Mesodermal cell (in vitro differentiated cells): Measurements from ENCODE around the gene REN.
A peak's percentile ranks its signal among the peaks of the same experiment; 100 is the strongest.

Experiments used
- H3K27ac ChIP-seq: 2 replicates; pipeline ENCODE4 v1.7.0; 2013; ENCODE audit warnings: mild to moderate bottlenecking, low read depth, low read length, moderate library complexity; ENCODE audit not compliant: severe bottlenecking
- H3K36me3 ChIP-seq: 2 replicates; pipeline ENCODE4 v1.7.1; 2013; ENCODE audit warnings: mild to moderate bottlenecking, low read length, moderate library complexity; ENCODE audit not compliant: control insufficient read depth, insufficient read depth
- H3K4me1 ChIP-seq: one replicate; pipeline ENCODE4 v1.7.1; 2013; ENCODE audit warnings: mild to moderate bottlenecking, low read length; ENCODE audit not compliant: insufficient read depth, control insufficient read depth, poor library complexity, severe bottlenecking
- H3K4me3 ChIP-seq: 2 replicates; pipeline ENCODE4 v1.7.0; 2013; ENCODE audit warnings: low read length, control low read depth, mild to moderate bottlenecking; ENCODE audit not compliant: insufficient read depth, poor library complexity, severe bottlenecking; ENCODE audit errors: extremely low read depth
- H3K9me3 ChIP-seq: 2 replicates; pipeline ENCODE4 v1.7.1; 2013; ENCODE audit warnings: mild to moderate bottlenecking, low read length, moderate library complexity; ENCODE audit not compliant: control insufficient read depth
- WGBS, 2 experiments: methylation state at CpG; one replicate each; pipeline ENCODE4 v1.1.5; 2013; ENCODE audit warnings: missing lambda C conversion rate in 2 of 2; ENCODE audit not compliant: insufficient coverage in 2 of 2; 5-methylcytosine and 5-hydroxymethylcytosine counted together

Gene REN

GRCh38 chr1:204152310-204153044 is 13.7 kb downstream of the REN start:
- Histone ChIP-seq H3K4me3 (peak overlapping the region; percentile 58), H3K27ac (no peak overlapping the region), H3K4me1 (no peaks in the 10 kb centered on the region), H3K9me3 (no peaks in the 10 kb centered on the region), H3K36me3 (no peaks in the 10 kb centered on the region)
- 50 to 52% methylated on average over 13 to 18 of the region's 25 CpGs for WGBS, 2 experiments

GRCh38 chr1:204151552-204152309 is 14.4 kb downstream of the REN start, which contains the start of gene ETNK2:
ETNK2 (minus strand) TSS chr1:204152044; CDS start chr1:204151852, 192 bp downstream.
- Histone ChIP-seq H3K27ac (no peak within 1 kb of the TSS), H3K4me1 (no peaks in the 10 kb centered on the region), H3K36me3 (no peaks in the 10 kb centered on the region), H3K9me3 (no peaks in the 10 kb centered on the region), H3K4me3 (peak within 1 kb of the TSS; percentile 58)
- 0 to 1% methylated on average over 28 to 53 of the region's 94 CpGs for WGBS, 2 experiments

GRCh38 chr1:204150702-204151551 is 15.2 kb downstream of the REN start:
- no peaks in the 10 kb centered on the region for H3K4me1 ChIP-seq
- 7 to 15% methylated on average over 22 to 28 of the region's 33 CpGs for WGBS, 2 experiments
- H3K4me3 ChIP-seq = peak overlapping the region; percentile 58
- no peaks in the 10 kb centered on the region for H3K36me3 ChIP-seq
- H3K9me3 ChIP-seq = no peaks in the 10 kb centered on the region
- H3K27ac ChIP-seq = no peak overlapping the region

GRCh38 chr1:204149635-204150565 is 16.2 kb downstream of the REN start:
- Histone ChIP-seq H3K27ac (no peak overlapping the region), H3K4me3 (no peak overlapping the region), H3K9me3 (no peaks in the 10 kb centered on the region), H3K36me3 (no peaks in the 10 kb centered on the region), H3K4me1 (no peaks in the 10 kb centered on the region)
- 92 to 97% methylated on average over 9 to 11 of the region's 16 CpGs for WGBS, 2 experiments

- Histone ChIP-seq H3K4me3 (no peak overlapping the region), H3K9me3 (no peaks in the 10 kb centered on the region)
- 78 to 93% methylated on average over 2 of the region's 2 CpGs for WGBS, 2 experiments
These were observed 17.0 kb downstream of the REN start for GRCh38 chr1:204149107-204149506.

GRCh38 chr1:204147406-204148383 is 18.4 kb downstream of the REN start:
- WGBS, 2 experiments = 63 to 68% methylated on average over 5 to 10 of the region's 13 CpGs
- Histone ChIP-seq H3K9me3 (no peaks in the 10 kb centered on the region), H3K27ac (no peak overlapping the region), H3K4me1 (no peaks in the 10 kb centered on the region), H3K36me3 (no peaks in the 10 kb centered on the region), H3K4me3 (no peak overlapping the region)

More at GRCh38 chr1:204149107-204149506, 17.0 kb downstream of the REN start:
- no peaks in the 10 kb centered on the region for H3K36me3 ChIP-seq
- no peaks in the 10 kb centered on the region for H3K4me1 ChIP-seq
- no peak overlapping the region for H3K27ac ChIP-seq

GRCh38 chr1:204146965-204147364 is 19.2 kb downstream of the REN start:
- no peaks in the 10 kb centered on the region for H3K4me1 ChIP-seq
- H3K4me3 ChIP-seq = no peak overlapping the region
- 86 to 94% methylated on average over 5 of the region's 7 CpGs for WGBS, 2 experiments
- H3K36me3 ChIP-seq = no peaks in the 10 kb centered on the region
- H3K27ac ChIP-seq = no peak overlapping the region
- H3K9me3 ChIP-seq = no peaks in the 10 kb centered on the region

- 94 to 98% methylated on average over 4 to 5 of the region's 6 CpGs for WGBS, 2 experiments
- no peaks in the 10 kb centered on the region for H3K36me3 ChIP-seq
- no peaks in the 10 kb centered on the region for H3K4me1 ChIP-seq
- H3K9me3 ChIP-seq = no peaks in the 10 kb centered on the region
- H3K4me3 ChIP-seq = no peak overlapping the region
- no peak overlapping the region for H3K27ac ChIP-seq
These were observed 19.8 kb downstream of the REN start for GRCh38 chr1:204146309-204146708.

- no peak overlapping the region for H3K27ac ChIP-seq
- H3K36me3 ChIP-seq = no peaks in the 10 kb centered on the region
- no peak overlapping the region for H3K4me3 ChIP-seq
- no peaks in the 10 kb centered on the region for H3K4me1 ChIP-seq
- WGBS, 2 experiments = 87 to 92% methylated on average over 2 to 4 of the region's 4 CpGs
- no peaks in the 10 kb centered on the region for H3K9me3 ChIP-seq
These were observed 21.1 kb downstream of the REN start for GRCh38 chr1:204145033-204145504.
